HepG2 (cell line): ENCODE data around the gene VSTM5. TPM values are rescaled to one million over a fixed set of nuclear protein-coding genes. Genes with fewer than 3 reads are reported as not detected.

Experiments
- BRD4 ChIP-seq: sonication (generic); formaldehyde crosslinking; IDR thresholded peaks from 2 replicates; pipeline ENCODE4 v1.4.0; 2020; ENCODE audit warnings: missing genetic modification reagents
- CBFB ChIP-seq: sonication (generic); formaldehyde crosslinking; IDR thresholded peaks from 2 replicates; pipeline ENCODE4 v1.4.0; 2020; ENCODE audit warnings: missing genetic modification reagents
- CEBPB ChIP-seq: IDR thresholded peaks from 2 replicates; pipeline ENCODE4 v1.6.1; 2011; ENCODE audit warnings: low read depth, low read length, improper control_type of control experiment, borderline replicate concordance
- EEA1 ChIP-seq: sonication (generic); formaldehyde crosslinking; IDR thresholded peaks from 2 replicates; pipeline ENCODE4 v1.5.1; 2020; ENCODE audit warnings: mild to moderate bottlenecking, missing genetic modification reagents, borderline replicate concordance
- FOXK2 ChIP-seq: fragments of 450-650 bp; IDR thresholded peaks from 2 replicates; pipeline ENCODE4 v1.6.1; 2016
- KDM4B ChIP-seq: sonication (generic); formaldehyde crosslinking; IDR thresholded peaks from 2 replicates; pipeline ENCODE4 v1.4.0; 2020; ENCODE audit warnings: missing genetic modification reagents
- MEIS1 ChIP-seq: sonication (generic); formaldehyde crosslinking; IDR thresholded peaks from 2 replicates; pipeline ENCODE4 v1.9.0; 2021; ENCODE audit warnings: mild to moderate bottlenecking, missing genetic modification reagents, moderate library complexity, borderline replicate concordance
- NFKBIZ ChIP-seq: IDR thresholded peaks from 2 replicates; pipeline ENCODE4 v1.6.1; 2018; ENCODE audit warnings: missing genetic modification reagents, missing compliant biosample characterization
- NR2F1 ChIP-seq, 2 experiments: fragments of 450-650 bp in 1 of 2; formaldehyde crosslinking in 1 of 2; IDR thresholded peaks; 2 replicates each; pipeline versions ENCODE4 v1.5.0 to v1.6.1; 2016 to 2020; ENCODE audit warnings: mild to moderate bottlenecking in 1 of 2, missing compliant biosample characterization in 1 of 2, missing genetic modification reagents in 1 of 2, moderate library complexity in 1 of 2
- NR2F6 ChIP-seq, 2 experiments: IDR thresholded peaks; 2 replicates each; pipeline ENCODE4 v1.6.1; 2016; ENCODE audit warnings: antibody characterized with exemption in 1 of 2, mild to moderate bottlenecking in 1 of 2
- POLR2AphosphoS2 ChIP-seq: IDR thresholded peaks from 2 replicates; pipeline ENCODE4 v1.6.1; 2011; ENCODE audit warnings: low read depth, low read length, improper control_type of control experiment
- REXO4 ChIP-seq: sonication (generic); formaldehyde crosslinking; IDR thresholded peaks from 2 replicates; pipeline ENCODE4 v1.8.0; 2022; ENCODE audit warnings: missing genetic modification reagents, mild to moderate bottlenecking, borderline replicate concordance
- SIX4 ChIP-seq: sonication (generic); formaldehyde crosslinking; IDR thresholded peaks from 2 replicates; pipeline ENCODE4 v1.4.0; 2020; ENCODE audit warnings: missing genetic modification reagents
- SPEN ChIP-seq: sonication (generic); formaldehyde crosslinking; IDR thresholded peaks from 2 replicates; pipeline ENCODE4 v1.5.1; 2020; ENCODE audit warnings: low read depth, mild to moderate bottlenecking, missing genetic modification reagents
- ZFX ChIP-seq: sonication (generic); formaldehyde crosslinking; IDR thresholded peaks from 2 replicates; pipeline ENCODE4 v1.4.0; 2020; ENCODE audit warnings: mild to moderate bottlenecking, low read depth, missing genetic modification reagents, moderate library complexity
- ZNF350 ChIP-seq: sonication (generic); formaldehyde crosslinking; IDR thresholded peaks from 2 replicates; pipeline ENCODE4 v1.4.0; 2020; ENCODE audit warnings: mild to moderate bottlenecking, low read depth, missing genetic modification reagents, borderline replicate concordance
- ZNF746 ChIP-seq: sonication (generic); formaldehyde crosslinking; IDR thresholded peaks from 2 replicates; pipeline ENCODE4 v1.8.0; 2022; ENCODE audit warnings: mild to moderate bottlenecking, missing genetic modification reagents
- ZSCAN31 ChIP-seq: sonication (generic); formaldehyde crosslinking; IDR thresholded peaks from 2 replicates; pipeline ENCODE4 v1.5.0; 2020; ENCODE audit warnings: low read depth, mild to moderate bottlenecking, missing genetic modification reagents
- polyA plus RNA-seq, 8 experiments: library from polyadenylated mRNA; depleted of rRNA in 3 of 8; stranded (reverse) in 7 of 8; unstranded in 1 of 8; fragments of >200 nt; fragmentation: Illumina TruSeq in 4 of 8; extraction: Trizol in 4 of 8; gene quantifications; 2 replicates each; pipeline versions ENCODE4 v1.2.1 to v1.2.3, GENCODE V29; 2011 to 2016; ENCODE audit warnings: low read depth in 4 of 8, missing spikeins in 1 of 8, mixed read lengths in 1 of 8; ENCODE audit not compliant: insufficient read depth in 1 of 8
- total RNA-seq, 5 experiments: library from RNA; depleted of rRNA; stranded (reverse); fragments of >200 nt; fragmentation: Illumina TruSeq; extraction: Trizol; gene quantifications; 2 replicates each; pipeline ENCODE4 v1.2.3, GENCODE V29; 2016; ENCODE audit warnings: low read depth in 1 of 5
- TF ChIP-seq, protein P1 (sequence below): IDR thresholded peaks from 2 replicates; pipeline ENCODE4 v1.6.1; 2016; ENCODE audit warnings: missing compliant biosample characterization, missing genetic modification reagents, borderline replicate concordance
- TF ChIP-seq, protein P2 (sequence below): sonication (generic); formaldehyde crosslinking; IDR thresholded peaks from 2 replicates; pipeline ENCODE4 v1.9.0; 2021; ENCODE audit warnings: missing genetic modification reagents, borderline replicate concordance
- TF ChIP-seq, protein P3 (sequence below): sonication (generic); formaldehyde crosslinking; IDR thresholded peaks from 2 replicates; pipeline ENCODE4 v1.8.1; 2023; ENCODE audit warnings: mild to moderate bottlenecking, moderate library complexity, missing genetic modification reagents
- TF ChIP-seq, protein P4 (sequence below): sonication (generic); formaldehyde crosslinking; IDR thresholded peaks from 2 replicates; pipeline ENCODE4 v1.8.0; 2022; ENCODE audit warnings: missing genetic modification reagents, low read depth, mild to moderate bottlenecking, borderline replicate concordance
- TF ChIP-seq, protein P5 (sequence below): sonication (generic); formaldehyde crosslinking; IDR thresholded peaks from 2 replicates; pipeline ENCODE4 v1.4.0; 2020; ENCODE audit warnings: mild to moderate bottlenecking, missing genetic modification reagents

The VSTM5 gene
- total and polyA plus RNA-seq, 2 of the 13 experiments (the other 11 are each of a cell fraction or from before 2014, with no cell fraction given): not detected

DNA sequence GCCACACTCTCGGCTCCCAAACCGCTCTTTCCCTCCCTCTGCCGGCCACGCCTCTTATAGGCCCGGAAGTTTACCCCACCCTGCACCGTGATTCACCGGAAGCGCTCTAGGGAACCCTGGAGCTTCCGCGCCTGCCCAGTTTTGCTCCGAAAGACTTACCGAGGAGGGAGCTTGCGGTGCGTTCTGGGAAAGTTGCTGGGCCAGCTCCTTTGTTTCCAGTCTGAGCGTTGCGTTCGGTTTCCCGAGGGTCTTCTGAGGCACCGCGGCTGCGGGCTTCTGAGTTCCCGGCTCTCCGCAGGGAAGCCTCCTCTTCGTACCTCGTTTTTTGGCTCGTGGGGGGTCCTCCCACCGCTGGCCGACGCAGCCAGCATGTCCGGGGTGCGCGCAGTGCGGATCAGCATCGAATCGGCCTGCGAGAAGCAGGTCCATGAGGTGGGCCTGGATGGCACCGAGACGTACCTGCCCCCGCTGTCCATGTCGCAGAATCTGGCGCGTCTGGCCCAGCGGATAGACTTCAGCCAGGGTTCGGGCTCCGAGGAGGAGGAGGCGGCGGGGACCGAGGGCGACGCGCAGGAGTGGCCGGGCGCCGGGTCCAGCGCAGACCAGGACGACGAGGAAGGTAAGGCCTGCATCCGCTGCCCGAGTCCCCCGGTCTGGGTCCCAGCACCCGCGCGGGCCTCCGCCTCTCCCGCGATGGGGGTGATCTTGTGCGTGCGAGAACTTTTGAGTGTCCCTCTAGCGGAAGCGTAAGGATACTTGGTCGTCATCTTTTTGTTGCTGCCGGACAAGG, 66.1 kb downstream of the VSTM5 start, which contains the start of gene MED17 (continued):
- TF ChIP-seq, protein P1, sequence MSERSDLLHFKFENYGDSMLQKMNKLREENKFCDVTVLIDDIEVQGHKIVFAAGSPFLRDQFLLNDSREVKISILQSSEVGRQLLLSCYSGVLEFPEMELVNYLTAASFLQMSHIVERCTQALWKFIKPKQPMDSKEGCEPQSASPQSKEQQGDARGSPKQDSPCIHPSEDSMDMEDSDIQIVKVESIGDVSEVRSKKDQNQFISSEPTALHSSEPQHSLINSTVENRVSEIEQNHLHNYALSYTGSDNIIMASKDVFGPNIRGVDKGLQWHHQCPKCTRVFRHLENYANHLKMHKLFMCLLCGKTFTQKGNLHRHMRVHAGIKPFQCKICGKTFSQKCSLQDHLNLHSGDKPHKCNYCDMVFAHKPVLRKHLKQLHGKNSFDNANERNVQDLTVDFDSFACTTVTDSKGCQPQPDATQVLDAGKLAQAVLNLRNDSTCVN (CRISPR knock-in tag): no peak; the same call in 1 of the 2 replicates
- TF ChIP-seq ZNF350 (CRISPR knock-in tag): peak; percentile 82; the same call in 1 of the 2 replicates
- TF ChIP-seq CBFB (CRISPR knock-in tag): no peak
- peak; percentile 88 for TF ChIP-seq ZFX (CRISPR knock-in tag)
- TF ChIP-seq ZSCAN31 (CRISPR knock-in tag): 0 out of 2 replicates have a peak, but pooled peaks have one; percentile 25
- peak; percentile 41; the same call in 1 of the 2 replicates for TF ChIP-seq FOXK2
- TF ChIP-seq, protein P2, sequence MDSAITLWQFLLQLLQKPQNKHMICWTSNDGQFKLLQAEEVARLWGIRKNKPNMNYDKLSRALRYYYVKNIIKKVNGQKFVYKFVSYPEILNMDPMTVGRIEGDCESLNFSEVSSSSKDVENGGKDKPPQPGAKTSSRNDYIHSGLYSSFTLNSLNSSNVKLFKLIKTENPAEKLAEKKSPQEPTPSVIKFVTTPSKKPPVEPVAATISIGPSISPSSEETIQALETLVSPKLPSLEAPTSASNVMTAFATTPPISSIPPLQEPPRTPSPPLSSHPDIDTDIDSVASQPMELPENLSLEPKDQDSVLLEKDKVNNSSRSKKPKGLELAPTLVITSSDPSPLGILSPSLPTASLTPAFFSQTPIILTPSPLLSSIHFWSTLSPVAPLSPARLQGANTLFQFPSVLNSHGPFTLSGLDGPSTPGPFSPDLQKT (CRISPR knock-in tag): no peak
- TF ChIP-seq KDM4B (CRISPR knock-in tag): peak; percentile 7; the same call in 1 of the 2 replicates
- TF ChIP-seq ZNF746 (CRISPR knock-in tag): peak; percentile 20; the same call in 1 of the 2 replicates
- TF ChIP-seq SPEN (CRISPR knock-in tag): peak; percentile 22
- no peak for TF ChIP-seq POLR2AphosphoS2
- TF ChIP-seq REXO4 (CRISPR knock-in tag): no peak
- TF ChIP-seq MEIS1 (CRISPR knock-in tag): peak; percentile 42; the same call in 1 of the 2 replicates
- TF ChIP-seq, protein P3, sequence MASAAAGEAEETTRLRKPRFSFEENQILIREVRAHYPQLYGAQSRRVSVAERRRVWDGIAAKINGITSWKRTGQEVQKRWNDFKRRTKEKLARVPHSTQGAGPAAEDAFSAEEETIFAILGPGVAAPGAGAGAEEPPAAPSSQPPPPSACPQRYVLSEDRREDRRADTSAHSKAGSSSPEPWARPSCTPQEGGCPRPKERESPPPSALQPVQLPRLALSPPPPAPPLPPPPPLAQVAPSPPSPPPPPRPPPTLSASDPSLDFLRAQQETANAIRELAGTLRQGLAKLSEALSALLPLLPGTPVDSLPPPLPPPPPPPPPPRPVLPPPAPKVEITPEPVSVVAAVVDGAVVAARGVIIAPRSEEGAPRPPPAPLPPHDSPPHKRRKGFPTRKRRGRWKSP: peak; percentile 32; the same call in 1 of the 2 replicates
- TF ChIP-seq, protein P4, sequence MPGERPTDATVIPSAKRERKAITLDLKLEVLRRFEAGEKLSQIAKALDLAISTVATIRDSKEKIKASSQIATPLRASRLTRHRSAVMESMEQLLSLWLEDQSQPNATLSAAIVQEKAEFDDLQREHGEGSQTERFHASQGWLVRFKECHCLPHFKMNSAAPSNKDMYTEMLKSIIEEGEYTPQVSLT: 0 out of 2 replicates have a peak, but pooled peaks have one; percentile 12
- no peak for TF ChIP-seq NR2F1 (CRISPR knock-in tag; IDR thresholded peaks at IDR 0.05)
- no peak for TF ChIP-seq NFKBIZ
- TF ChIP-seq, protein P5, sequence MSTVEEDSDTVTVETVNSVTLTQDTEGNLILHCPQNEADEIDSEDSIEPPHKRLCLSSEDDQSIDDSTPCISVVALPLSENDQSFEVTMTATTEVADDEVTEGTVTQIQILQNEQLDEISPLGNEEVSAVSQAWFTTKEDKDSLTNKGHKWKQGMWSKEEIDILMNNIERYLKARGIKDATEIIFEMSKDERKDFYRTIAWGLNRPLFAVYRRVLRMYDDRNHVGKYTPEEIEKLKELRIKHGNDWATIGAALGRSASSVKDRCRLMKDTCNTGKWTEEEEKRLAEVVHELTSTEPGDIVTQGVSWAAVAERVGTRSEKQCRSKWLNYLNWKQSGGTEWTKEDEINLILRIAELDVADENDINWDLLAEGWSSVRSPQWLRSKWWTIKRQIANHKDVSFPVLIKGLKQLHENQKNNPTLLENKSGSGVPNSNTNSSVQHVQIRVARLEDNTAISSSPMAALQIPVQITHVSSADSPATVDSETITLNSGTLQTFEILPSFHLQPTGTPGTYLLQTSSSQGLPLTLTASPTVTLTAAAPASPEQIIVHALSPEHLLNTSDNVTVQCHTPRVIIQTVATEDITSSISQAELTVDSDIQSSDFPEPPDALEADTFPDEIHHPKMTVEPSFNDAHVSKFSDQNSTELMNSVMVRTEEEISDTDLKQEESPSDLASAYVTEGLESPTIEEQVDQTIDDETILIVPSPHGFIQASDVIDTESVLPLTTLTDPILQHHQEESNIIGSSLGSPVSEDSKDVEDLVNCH: no peak
- TF ChIP-seq BRD4: no peak; the same call in 1 of the 2 replicates
- no peak for TF ChIP-seq NR2F6 (IDR thresholded peaks at IDR 0.05)
- no peak for TF ChIP-seq NR2F6 (CRISPR knock-in tag; IDR thresholded peaks at IDR 0.05)
- TF ChIP-seq CEBPB: no peak
- no peak for TF ChIP-seq SIX4
- TF ChIP-seq EEA1: peak; percentile 88; the same call in 1 of the 2 replicates
